GM12891 (cell line): ENCODE results near the gene COL5A2.

Source experiments
- DNase-seq: peaks from one replicate; pipeline ENCODE4 v3.0.0; 2011; ENCODE audit warnings: low spot score; ENCODE audit not compliant: insufficient read length
- FAIRE-seq: peaks from 2 replicates; lab custom pipeline; 2011; peaks lifted over from hg19 to GRCh38; lab: Jason Lieb, UNC
- PAX5 ChIP-seq: IDR thresholded peaks from 2 replicates; pipeline ENCODE4 v1.6.1; 2011; ENCODE audit warnings: low read length, moderate library complexity, mild to moderate bottlenecking; ENCODE audit not compliant: insufficient read depth, severe bottlenecking
- POLR2A ChIP-seq: IDR thresholded peaks from 2 replicates; pipeline ENCODE4 v1.6.1; 2011; ENCODE audit warnings: low read depth, low read length, control low read depth
- POLR2AphosphoS5 ChIP-seq: IDR thresholded peaks from 2 replicates; pipeline ENCODE4 v1.6.1; 2011; ENCODE audit warnings: low read depth, low read length, control low read depth
- POU2F2 ChIP-seq: IDR thresholded peaks from 2 replicates; pipeline ENCODE4 v1.6.1; 2011; ENCODE audit warnings: low read depth, mild to moderate bottlenecking, control low read depth, low read length, moderate library complexity
- SPI1 ChIP-seq: IDR thresholded peaks from 2 replicates; pipeline ENCODE4 v1.6.1; 2011; ENCODE audit warnings: low read depth, low read length, control low read depth
- TAF1 ChIP-seq: IDR thresholded peaks from 2 replicates; pipeline ENCODE4 v1.6.1; 2011; ENCODE audit warnings: low read depth, low read length, control low read depth

Gene COL5A2

GRCh38 chr2:188993247-188993646 is 186.3 kb downstream of the COL5A2 start:
- DNase-seq: no peak
- no peak for FAIRE-seq
- TF ChIP-seq POLR2A (no peak), POU2F2 (no peak), TAF1 (no peak), PAX5 (no peak), POLR2AphosphoS5 (no peak), SPI1 (no peak)

DNA sequence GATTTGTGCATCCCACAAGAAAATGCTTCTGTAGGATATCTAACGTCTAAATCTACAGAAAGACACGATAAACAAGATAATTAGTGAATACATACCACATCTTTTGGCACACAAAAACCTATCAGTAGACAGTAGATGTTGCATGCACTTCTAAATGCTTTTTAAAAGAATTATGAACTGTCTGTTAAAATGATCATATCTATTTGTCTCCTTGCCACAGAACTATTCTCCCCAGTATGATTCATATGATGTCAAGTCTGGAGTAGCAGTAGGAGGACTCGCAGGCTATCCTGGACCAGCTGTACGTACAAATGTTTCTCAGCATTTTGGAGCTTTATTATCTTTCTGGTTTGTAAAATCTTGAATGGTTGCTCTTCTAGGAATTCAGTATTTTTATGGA is 192.7 kb downstream of the COL5A2 start:
- TF ChIP-seq PAX5: no peak
- no peak for TF ChIP-seq TAF1
- no peak for TF ChIP-seq POLR2AphosphoS5
- TF ChIP-seq SPI1: no peak
- no peak for TF ChIP-seq POLR2A
- TF ChIP-seq POU2F2: no peak
- DNase-seq (no peak), FAIRE-seq (no peak)

GRCh38 chr2:188984680-188985079 is 194.9 kb downstream of the COL5A2 start:
- TF ChIP-seq POLR2AphosphoS5: no peak
- no peak for TF ChIP-seq SPI1
- no peak for TF ChIP-seq TAF1
- TF ChIP-seq PAX5: no peak
- TF ChIP-seq POLR2A: no peak
- no peak for TF ChIP-seq POU2F2
- DNase-seq (no peak), FAIRE-seq (no peak)

DNA sequence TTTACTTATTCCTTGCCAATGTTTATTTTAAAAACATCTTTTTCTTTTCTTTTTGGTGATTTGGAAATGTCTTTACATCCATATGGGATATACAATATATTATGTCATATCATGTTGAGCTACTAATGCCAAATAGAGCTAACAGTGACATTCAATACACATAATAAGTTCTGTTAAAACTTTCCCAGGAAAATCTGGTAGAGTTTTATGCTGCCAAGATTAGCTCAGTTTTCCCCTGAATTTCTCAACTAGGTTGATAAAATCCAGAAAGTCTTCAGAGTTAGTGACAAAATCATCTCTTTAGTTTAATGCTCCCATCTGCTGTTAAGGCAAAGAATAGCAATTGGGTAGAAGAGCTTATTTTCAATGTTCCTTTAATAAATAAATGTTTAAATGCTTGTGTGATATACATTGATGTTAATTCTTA is 195.5 kb downstream of the COL5A2 start:
- DNase-seq: no peak
- no peak for FAIRE-seq
- TF ChIP-seq TAF1 (no peak), POLR2AphosphoS5 (no peak), PAX5 (no peak), POU2F2 (no peak)

- DNase-seq: no peak
- no peak for FAIRE-seq
- TF ChIP-seq TAF1 (no peak), POLR2A (no peak), POLR2AphosphoS5 (no peak), SPI1 (no peak), PAX5 (no peak), POU2F2 (no peak)
These were observed 196.0 kb downstream of the COL5A2 start for GRCh38 chr2:188983427-188984064.
